Kidney (tissue), 14 donors: ENCODE results near the gene CEBPG. TPM values are rescaled to one million over a fixed set of nuclear protein-coding genes. Genes with fewer than 3 reads are reported as not detected.

Experiments used
- DNase-seq, 5 donors: peaks; one replicate each; pipeline ENCODE4 v3.0.0-alpha.2; 2013 to 2020
- FAIRE-seq: peaks from 2 replicates; lab custom pipeline; 2012; peaks lifted over from hg19 to GRCh38; lab: Jason Lieb, UNC
- H3K27ac ChIP-seq, 2 donors: one replicate each; pipeline ENCODE4 v1.7.0; 2013; ENCODE audit warnings: low read depth in 2 of 2, low read length in 2 of 2, inconsistent platforms in 1 of 2
- H3K27me3 ChIP-seq: one replicate; pipeline ENCODE4 v1.7.1; 2013; ENCODE audit warnings: low read length, inconsistent platforms; ENCODE audit not compliant: control insufficient read depth, insufficient read depth
- H3K36me3 ChIP-seq, 3 donors: one replicate each; pipeline versions ENCODE4 v1.7.0 to v1.7.1; 2013; ENCODE audit warnings: low read length in 3 of 3, control low read depth in 1 of 3, inconsistent platforms in 1 of 3; ENCODE audit not compliant: insufficient read depth in 3 of 3, control insufficient read depth in 2 of 3
- H3K4me1 ChIP-seq, 3 donors: one replicate each; pipeline versions ENCODE4 v1.7.0 to v1.7.1; 2013; ENCODE audit warnings: low read length in 3 of 3, inconsistent platforms in 1 of 3, low read depth in 1 of 3; ENCODE audit not compliant: control insufficient read depth in 2 of 3, insufficient read depth in 2 of 3
- H3K4me3 ChIP-seq, 3 donors: one replicate each; pipeline versions ENCODE4 v1.7.0 to v1.8.1; 2013; ENCODE audit warnings: low read length in 3 of 3, control low read depth in 1 of 3, inconsistent platforms in 1 of 3
- H3K9ac ChIP-seq, 3 donors: one replicate each; pipeline versions ENCODE4 v1.7.0 to v1.7.1; 2013; ENCODE audit warnings: low read length in 3 of 3, control low read depth in 1 of 3, inconsistent platforms in 1 of 3
- H3K9me3 ChIP-seq, 3 donors: one replicate each; pipeline versions ENCODE4 v1.7.0 to v1.7.1; 2013; ENCODE audit warnings: low read length in 3 of 3, control low read depth in 1 of 3, inconsistent platforms in 1 of 3; ENCODE audit not compliant: control insufficient read depth in 2 of 3, insufficient read depth in 1 of 3
- CTCF ChIP-seq: IDR thresholded peaks from 3 replicates; pipeline ENCODE4 v1.5.1; 2012; ENCODE audit warnings: mild to moderate bottlenecking, moderate library complexity, borderline replicate concordance; ENCODE audit not compliant: insufficient read depth; ENCODE audit errors: extremely low read depth
- intact Hi-C: fragments of 100-400 bp; cut with DNase I; formaldehyde crosslinking; loops from one replicate; pipeline ENCODE4 v1.11.1; 2022
- polyA plus RNA-seq: library from polyadenylated mRNA; stranded (reverse); fragments of 350-450 nt; fragmentation: Illumina TruSeq; extraction: RNeasy Lipid Tissue Mini Kit (QIAGEN cat#74804); gene quantifications from one replicate; pipeline ENCODE4 v1.2.3, GENCODE V29; 2014; ENCODE audit warnings: low read depth, low replicate concordance; ENCODE audit not compliant: insufficient read depth
- total RNA-seq: library from RNA; stranded (reverse); fragmentation: NEBNext Ultra II Directional; extraction: Animal tissue kit (Norgen Biotek cat#: 25700); gene quantifications from one replicate; pipeline ENCODE4 v1.2.1, GENCODE V29; 2021
- donor health status: control.
- donor health status: control.
- donor health status: control.
- donor health status: control.
- donor health status: control.
- donor health status: DM: yes; HTN: yes; CAD: no.
- donor health status: Normal renal cell carcinoma (clear cell type).

Gene CEBPG
- total and polyA plus RNA-seq, 2 donors from 2014 or later, result 13.0 to 22.4 TPM

- no peak overlapping the region for H3K9ac ChIP-seq
- no peak for TF ChIP-seq CTCF
- H3K36me3 ChIP-seq, result no peaks in the 10 kb centered on the region
- H3K4me1 ChIP-seq, result peaks cover 0 to 62% (median 24%) of the 10 kb centered on the region in 3 donors
- H3K4me3 ChIP-seq, result no peak overlapping the region
- H3K27ac ChIP-seq, result no peak overlapping the region
- H3K27me3 ChIP-seq, result no peaks in the 10 kb centered on the region
- no peaks in the 10 kb centered on the region for H3K9me3 ChIP-seq
- intact Hi-C loops, result no loop called here
- peak in 2 of 5 donors; percentile 50 to 85 for DNase-seq
- FAIRE-seq, result no peak
Observed at GRCh38 chr19:33394006-33394722, 20.7 kb downstream of the CEBPG start.

GRCh38 chr19:33394723-33395560 lies 21.4 kb downstream of the CEBPG start:
- peaks cover 0 to 59% (median 21%) of the 10 kb centered on the region in 3 donors for H3K4me1 ChIP-seq
- H3K4me3 ChIP-seq, result no peak overlapping the region
- no peaks in the 10 kb centered on the region for H3K36me3 ChIP-seq
- no peak for TF ChIP-seq CTCF
- no peak for FAIRE-seq
- no peaks in the 10 kb centered on the region for H3K27me3 ChIP-seq
- intact Hi-C loops, result no loop called here
- no peak overlapping the region for H3K9ac ChIP-seq
- H3K27ac ChIP-seq, result no peak overlapping the region
- peak in 1 of 5 donors; percentile 61 for DNase-seq
- no peaks in the 10 kb centered on the region for H3K9me3 ChIP-seq

GRCh38 chr19:33395561-33396550 lies 22.3 kb downstream of the CEBPG start:
- no peaks in the 10 kb centered on the region for H3K36me3 ChIP-seq
- DNase-seq, result peak in 2 of 5 donors; percentile 39 to 87

More at GRCh38 chr19:33395561-33396550, 22.3 kb downstream of the CEBPG start:
- no peak for TF ChIP-seq CTCF
- Histone ChIP-seq H3K4me3 (no peak overlapping the region), H3K4me1 (peaks cover 0 to 57% (median 17%) of the 10 kb centered on the region in 3 donors), H3K27me3 (no peaks in the 10 kb centered on the region), H3K27ac (peak overlapping the region in 1 of 2 donors; percentile 23), H3K9me3 (no peaks in the 10 kb centered on the region), H3K9ac (no peak overlapping the region)
- intact Hi-C loops, result no loop called here
- FAIRE-seq, result no peak
